ENCODE results near the gene NOS1AP.
"Not testable (repeated sequence)": the region's sequence is repeated elsewhere in the genome, so short reads cannot be mapped to it uniquely, and the experiment has no call there.

The NOS1AP gene
- total RNA-seq = 0.13 to 0.15 reads per million in 2 donors

GRCh38 chr1:162069334-162070093 lies at the start of gene NOS1AP:
NOS1AP (plus strand) TSS chr1:162069691; CDS start chr1:162070178, 487 bp downstream.
- DNase-seq = peak; percentile 57

GRCh38 chr1:162020150-162020549 lies 49.3 kb upstream of the NOS1AP start:
- no peak for DNase-seq

- no peak for DNase-seq
These were observed 48.4 kb upstream of the NOS1AP start for GRCh38 chr1:162021124-162021523.

- DNase-seq = no peak
These were observed 46.9 kb upstream of the NOS1AP start for GRCh38 chr1:162022626-162023025.

GRCh38 chr1:162023181-162023546 lies 46.3 kb upstream of the NOS1AP start:
- no peak for DNase-seq

GRCh38 chr1:162023547-162024501 lies 45.7 kb upstream of the NOS1AP start, which contains the start of gene OLFML2B:
OLFML2B (minus strand) TSS chr1:162023869; CDS start chr1:162023430, 439 bp downstream.
- peak; percentile 17 for DNase-seq

- no peak for DNase-seq
These were observed 44.0 kb upstream of the NOS1AP start for GRCh38 chr1:162025541-162025940.

- no peak for DNase-seq
These were observed 42.6 kb upstream of the NOS1AP start for GRCh38 chr1:162026881-162027280.

- no peak for DNase-seq
These were observed 40.8 kb upstream of the NOS1AP start for GRCh38 chr1:162028726-162029125.

- no peak for DNase-seq
These were observed 40.3 kb upstream of the NOS1AP start for GRCh38 chr1:162029157-162029556.

- DNase-seq = no peak
These were observed 38.7 kb upstream of the NOS1AP start for GRCh38 chr1:162030759-162031280.

GRCh38 chr1:162033428-162033827 lies 36.1 kb upstream of the NOS1AP start:
- no peak for DNase-seq

- DNase-seq = no peak
These were observed 34.2 kb upstream of the NOS1AP start for GRCh38 chr1:162035241-162035640.

GRCh38 chr1:162036163-162036562 lies 33.3 kb upstream of the NOS1AP start:
- no peak for DNase-seq

GRCh38 chr1:162038624-162039023 lies 30.9 kb upstream of the NOS1AP start:
- DNase-seq = no peak

- DNase-seq = no peak
These were observed 29.5 kb upstream of the NOS1AP start for GRCh38 chr1:162040001-162040400.

GRCh38 chr1:162040657-162041056 lies 28.8 kb upstream of the NOS1AP start:
- no peak for DNase-seq

- no peak for DNase-seq
These were observed 27.1 kb upstream of the NOS1AP start for GRCh38 chr1:162042361-162042760.

GRCh38 chr1:162046921-162047320 lies 22.6 kb upstream of the NOS1AP start:
- DNase-seq = no peak

GRCh38 chr1:162053949-162054348 lies 15.5 kb upstream of the NOS1AP start:
- not testable (repeated sequence) for DNase-seq

- no peak for DNase-seq
These were observed 14.4 kb upstream of the NOS1AP start for GRCh38 chr1:162055062-162055461.

- no peak for DNase-seq
These were observed 13.4 kb upstream of the NOS1AP start for GRCh38 chr1:162056043-162056442.

- DNase-seq = no peak
These were observed 12.9 kb upstream of the NOS1AP start for GRCh38 chr1:162056579-162056978.
